IMR-90 (cell line): Measurements from ENCODE around the gene DCAF17. TPM values are rescaled to one million over a fixed set of nuclear protein-coding genes. Genes with fewer than 3 reads are reported as not detected.

Experiments
- ATAC-seq: fragments of 200-7000 bp; cut with Tn5 transposase; 2 replicates; pipeline ENCODE4 v1.9.1; 2020; ENCODE audit warnings: low read depth, mild to moderate bottlenecking, moderate library complexity
- BruUV-seq: library from RNA; stranded (reverse); fragments of 400-500 nt; replicated peaks from 2 replicates; lab custom pipeline; 2021; lab: Mats Ljungman, UMichigan
- CTCF ChIA-PET: fragments of 300-600 bp; formaldehyde crosslinking; extraction: SDS; loops from one replicate; lab custom pipeline; 2021; ENCODE audit warnings: antibody characterized with exemption; lab: Yijun Ruan, JAX
- POLR2A ChIA-PET: fragments of 300-600 bp; sonication (Branson Sonifier 250); formaldehyde crosslinking; loops from one replicate; lab custom pipeline; 2022; ENCODE audit warnings: antibody characterized with exemption; ENCODE audit not compliant: unreplicated experiment; lab: Charles Lee
- DNase-seq: peaks from one replicate; pipeline ENCODE4 v3.0.0; 2013
- H2AFZ ChIP-seq: replicated peaks from 2 replicates; pipeline ENCODE3; 2013; ENCODE audit warnings: low read length, mild to moderate bottlenecking; ENCODE audit not compliant: poor library complexity
- H2AK5ac ChIP-seq: 2 replicates; pipeline ENCODE4 v1.6.1; 2013; ENCODE audit warnings: low read depth, low read length, inconsistent platforms
- H2AK9ac ChIP-seq: replicated peaks from 2 replicates; pipeline ENCODE3; 2013; ENCODE audit warnings: mild to moderate bottlenecking, low read depth, low read length, moderate library complexity; ENCODE audit not compliant: poor library complexity
- H2BK120ac ChIP-seq: 2 replicates; pipeline ENCODE4 v1.6.1; 2013; ENCODE audit warnings: low read depth, low read length, inconsistent platforms
- H2BK15ac ChIP-seq: 3 replicates; pipeline ENCODE4 v1.6.1; 2013; ENCODE audit warnings: low read depth, low read length, inconsistent platforms
- H2BK20ac ChIP-seq: 2 replicates; pipeline ENCODE4 v1.6.1; 2013; ENCODE audit warnings: low read depth, mild to moderate bottlenecking, inconsistent platforms, low read length, moderate library complexity
- H2BK5ac ChIP-seq: 2 replicates; pipeline ENCODE4 v1.6.1; 2013; ENCODE audit warnings: mild to moderate bottlenecking, low read depth, low read length, inconsistent platforms; ENCODE audit not compliant: poor library complexity, severe bottlenecking
- H3K14ac ChIP-seq: replicated peaks from 2 replicates; pipeline ENCODE4 v1.6.1; 2013; ENCODE audit warnings: low read depth, low read length, inconsistent platforms
- H3K18ac ChIP-seq: 2 replicates; pipeline ENCODE4 v1.6.1; 2013; ENCODE audit warnings: low read depth, low read length, control low read depth
- H3K23ac ChIP-seq: 2 replicates; pipeline ENCODE4 v1.6.1; 2013; ENCODE audit warnings: low read depth, low read length, inconsistent platforms
- H3K27ac ChIP-seq: 2 replicates; pipeline ENCODE4 v1.5.1; 2013; ENCODE audit warnings: mild to moderate bottlenecking, control low read depth, low read length; ENCODE audit not compliant: insufficient read depth
- H3K27me3 ChIP-seq: 2 replicates; pipeline ENCODE4 v1.6.1; 2013; ENCODE audit warnings: low read length; ENCODE audit not compliant: control insufficient read depth, insufficient read depth
- H3K36me3 ChIP-seq: 2 replicates; pipeline ENCODE4 v1.6.1; 2013; ENCODE audit warnings: low read length, mixed read lengths; ENCODE audit not compliant: control insufficient read depth, insufficient read depth
- H3K4ac ChIP-seq: 2 replicates; pipeline ENCODE4 v1.6.1; 2013; ENCODE audit warnings: low read depth, low read length, inconsistent platforms
- H3K4me1 ChIP-seq: 2 replicates; pipeline ENCODE4 v1.6.1; 2013; ENCODE audit warnings: low read length, mixed read lengths; ENCODE audit not compliant: control insufficient read depth, insufficient read depth
- H3K4me2 ChIP-seq: 2 replicates; pipeline ENCODE4 v1.6.1; 2013; ENCODE audit warnings: low read depth, mild to moderate bottlenecking, control low read depth, low read length, moderate library complexity
- H3K4me3 ChIP-seq: 2 replicates; pipeline ENCODE4 v1.5.1; 2013; ENCODE audit warnings: low read depth, mild to moderate bottlenecking, control low read depth, low read length, moderate library complexity; ENCODE audit not compliant: insufficient read depth
- H3K56ac ChIP-seq: 2 replicates; pipeline ENCODE4 v1.6.1; 2013; ENCODE audit warnings: low read length, inconsistent platforms; ENCODE audit not compliant: insufficient read depth; ENCODE audit errors: extremely low read depth
- H3K79me1 ChIP-seq, 2 experiments: 2 replicates each; pipeline ENCODE4 v1.6.1; 2013; ENCODE audit warnings: low read length in 2 of 2, inconsistent platforms in 1 of 2, low read depth in 1 of 2
- H3K9ac ChIP-seq: 2 replicates; pipeline ENCODE4 v1.6.1; 2013; ENCODE audit warnings: low read depth, low read length, control low read depth
- H3K9me1 ChIP-seq: 2 replicates; pipeline ENCODE4 v1.6.1; 2013; ENCODE audit warnings: low read length, inconsistent platforms; ENCODE audit not compliant: insufficient read depth
- H3K9me3 ChIP-seq: 2 replicates; pipeline ENCODE4 v1.6.1; 2013; ENCODE audit warnings: low read length; ENCODE audit not compliant: control insufficient read depth, insufficient read depth
- H4K20me1 ChIP-seq: 2 replicates; pipeline ENCODE4 v1.6.1; 2013; ENCODE audit warnings: low read length, inconsistent platforms; ENCODE audit not compliant: insufficient read depth
- H4K5ac ChIP-seq: 2 replicates; pipeline ENCODE4 v1.6.1; 2013; ENCODE audit warnings: mild to moderate bottlenecking, low read depth, low read length, control low read depth
- H4K8ac ChIP-seq, 2 experiments: 2 replicates each; pipeline ENCODE4 v1.6.1; 2013; ENCODE audit warnings: low read depth in 2 of 2, low read length in 2 of 2, control low read depth in 1 of 2, inconsistent platforms in 1 of 2
- H4K91ac ChIP-seq: 2 replicates; pipeline ENCODE4 v1.6.1; 2013; ENCODE audit warnings: low read depth, low read length, inconsistent platforms; ENCODE audit not compliant: insufficient read depth
- BHLHE40 ChIP-seq: fragments of 150-350 bp; IDR thresholded peaks from 2 replicates; pipeline ENCODE4 v1.6.1; 2016; ENCODE audit warnings: mild to moderate bottlenecking, low read depth, low read length
- CEBPB ChIP-seq: IDR thresholded peaks from 2 replicates; pipeline ENCODE4 v1.6.1; 2012; ENCODE audit warnings: low read depth, low read length, improper control_type of control experiment
- CHD1 ChIP-seq: IDR thresholded peaks from 2 replicates; pipeline ENCODE4 v1.6.1; 2012; ENCODE audit warnings: low read depth, low read length, improper control_type of control experiment
- FOS ChIP-seq: fragments of 150-350 bp; IDR thresholded peaks from 2 replicates; pipeline ENCODE4 v1.6.1; 2016; ENCODE audit warnings: low read depth, low read length
- MAFK ChIP-seq: IDR thresholded peaks from 2 replicates; pipeline ENCODE4 v1.6.1; 2012; ENCODE audit warnings: low read depth, low read length, improper control_type of control experiment
- MAZ ChIP-seq: IDR thresholded peaks from 2 replicates; pipeline ENCODE4 v1.6.1; 2012; ENCODE audit warnings: low read depth, mild to moderate bottlenecking, low read length, improper control_type of control experiment, moderate library complexity, borderline replicate concordance
- MXI1 ChIP-seq: IDR thresholded peaks from 2 replicates; pipeline ENCODE4 v1.6.1; 2012; ENCODE audit warnings: low read depth, mild to moderate bottlenecking, low read length, moderate library complexity, borderline replicate concordance
- NFE2L2 ChIP-seq: fragments of 150-350 bp; IDR thresholded peaks from 2 replicates; pipeline ENCODE4 v1.6.1; 2016; ENCODE audit warnings: low read depth, mild to moderate bottlenecking, low read length
- POLR2A ChIP-seq: IDR thresholded peaks from 2 replicates; pipeline ENCODE4 v1.6.1; 2012; ENCODE audit warnings: mild to moderate bottlenecking, low read depth, low read length
- RAD21 ChIP-seq: IDR thresholded peaks from 2 replicates; pipeline ENCODE4 v1.6.1; 2012; ENCODE audit warnings: low read length, improper control_type of control experiment
- RCOR1 ChIP-seq: IDR thresholded peaks from 2 replicates; pipeline ENCODE4 v1.6.1; 2012; ENCODE audit warnings: mild to moderate bottlenecking, low read length, improper control_type of control experiment; ENCODE audit not compliant: insufficient replicate concordance
- RFX5 ChIP-seq: IDR thresholded peaks from 2 replicates; pipeline ENCODE4 v1.8.0; 2012; ENCODE audit warnings: low read depth, mild to moderate bottlenecking, low read length, moderate library complexity
- SMC3 ChIP-seq: fragments of 150-350 bp; IDR thresholded peaks from 2 replicates; pipeline ENCODE4 v1.6.1; 2016; ENCODE audit warnings: low read depth, mild to moderate bottlenecking, antibody characterized with exemption, low read length, moderate library complexity
- WGBS, 2 experiments: methylation state at CpG; one replicate each; pipeline versions ENCODE4 v1.1.5 to v1.1.7; 2013; ENCODE audit warnings: missing lambda C conversion rate in 2 of 2; ENCODE audit not compliant: insufficient read length in 1 of 2; ENCODE audit errors: extremely low coverage in 2 of 2; 5-methylcytosine and 5-hydroxymethylcytosine counted together
- dilution Hi-C: fragments of 300-500 bp; cut with HindIII; formaldehyde crosslinking; loops from one replicate; pipeline ENCODE4 v1.14.3; 2018; ENCODE audit warnings: low sequenced_read_pairs; ENCODE audit not compliant: unreplicated experiment
- in situ Hi-C: fragments of 300-500 bp; cut with MboI; formaldehyde crosslinking; loops from 3 replicates; pipeline ENCODE4 v1.14.3; 2019; ENCODE audit warnings: low sequenced_read_pairs, inconsistent platforms, mixed read lengths
- intact Hi-C: fragments of 100-400 bp; cut with micrococcal nuclease; formaldehyde crosslinking; loops from 2 replicates; pipeline ENCODE4 v1.10.0; 2022
- polyA plus RNA-seq, 3 experiments: library from polyadenylated mRNA; depleted of rRNA; stranded (reverse); fragments of >200 nt; gene quantifications; 2 replicates each; pipeline ENCODE4 v1.2.3, GENCODE V29; 2012; ENCODE audit warnings: low replicate concordance in 1 of 3
- total RNA-seq: library from RNA; depleted of rRNA; stranded (reverse); fragments of >200 nt; gene quantifications from 2 replicates; pipeline ENCODE4 v1.2.3, GENCODE V29; 2012
- TF ChIP-seq, protein P1 (sequence below): conservative IDR thresholded peaks from 2 replicates; pipeline ENCODE4 v1.5.1; 2012; ENCODE audit warnings: mild to moderate bottlenecking, low read depth, low read length, improper control_type of control experiment
- TF ChIP-seq, protein P2 (sequence below): fragments of 150-350 bp; IDR thresholded peaks from 2 replicates; pipeline ENCODE4 v1.6.1; 2016; ENCODE audit warnings: low read depth, mild to moderate bottlenecking, low read length, moderate library complexity, borderline replicate concordance
- TF ChIP-seq, protein P3 (sequence below): fragments of 150-350 bp; IDR thresholded peaks from 2 replicates; pipeline ENCODE4 v1.6.1; 2017; ENCODE audit warnings: mild to moderate bottlenecking, antibody characterized with exemption, low read length, low read depth

The DCAF17 gene
- total and polyA plus RNA-seq, 2 of the 4 experiments (the other 2 are of a cell fraction) = 6.7 to 13.1 TPM

DNA sequence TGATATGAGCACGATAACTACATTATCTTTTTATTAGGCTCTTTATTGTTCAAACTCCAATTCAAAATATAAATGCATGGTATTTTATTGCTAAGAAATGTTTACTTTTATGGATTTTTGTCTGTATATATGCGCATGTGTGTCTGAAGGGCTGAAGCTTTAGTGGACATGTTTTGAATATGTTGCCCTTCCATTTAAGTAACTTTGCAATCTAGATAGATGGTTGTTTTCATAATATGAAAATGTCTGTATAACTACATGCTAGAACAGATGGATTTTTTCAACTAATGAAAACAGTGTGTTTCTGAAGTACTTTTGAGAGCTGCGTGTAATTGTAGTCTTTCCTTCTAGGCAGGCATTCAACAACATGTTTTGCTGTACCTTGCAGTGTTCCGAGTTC, 18.7 kb downstream of the DCAF17 start:
- Histone ChIP-seq H4K5ac (no peak overlapping the region), H3K56ac (no peak overlapping the region), H2AFZ (no peak overlapping the region), H2AK9ac (no peak overlapping the region), H3K9me3 (no peaks in the 10 kb centered on the region), H2BK5ac (no peak overlapping the region), H4K91ac (no peak overlapping the region), H2AK5ac (no peak overlapping the region), H3K27me3 (no peaks in the 10 kb centered on the region), H3K18ac (no peak overlapping the region), H3K27ac (no peak overlapping the region), H3K4me1 (no peaks in the 10 kb centered on the region), H3K23ac (no peak overlapping the region), H2BK15ac (no peak overlapping the region), H2BK120ac (no peak overlapping the region), H3K79me1 (0 out of 4 replicates have a peak, but pooled peaks cover 0 to 3% of the 10 kb centered on the region in 2 experiments), H3K4ac (no peak overlapping the region), H3K9ac (no peak overlapping the region), H4K20me1 (no peaks in the 10 kb centered on the region), H4K8ac (no peak overlapping the region), H2BK20ac (no peak overlapping the region), H3K4me2 (no peak overlapping the region), H3K4me3 (no peak overlapping the region), H3K36me3 (peaks cover 8% of the 10 kb centered on the region), H3K14ac (no peak overlapping the region), H3K9me1 (no peaks in the 10 kb centered on the region)
- CTCF ChIA-PET = no interaction called here
- in situ Hi-C loops (no loop called here), intact Hi-C loops (no loop called here), dilution Hi-C loops (no loop called here)
- ATAC-seq (no peak), DNase-seq (no peak)
- POLR2A ChIA-PET = no interaction called here
- BruUV-seq = no TSS peak
- TF ChIP-seq, protein P1, sequence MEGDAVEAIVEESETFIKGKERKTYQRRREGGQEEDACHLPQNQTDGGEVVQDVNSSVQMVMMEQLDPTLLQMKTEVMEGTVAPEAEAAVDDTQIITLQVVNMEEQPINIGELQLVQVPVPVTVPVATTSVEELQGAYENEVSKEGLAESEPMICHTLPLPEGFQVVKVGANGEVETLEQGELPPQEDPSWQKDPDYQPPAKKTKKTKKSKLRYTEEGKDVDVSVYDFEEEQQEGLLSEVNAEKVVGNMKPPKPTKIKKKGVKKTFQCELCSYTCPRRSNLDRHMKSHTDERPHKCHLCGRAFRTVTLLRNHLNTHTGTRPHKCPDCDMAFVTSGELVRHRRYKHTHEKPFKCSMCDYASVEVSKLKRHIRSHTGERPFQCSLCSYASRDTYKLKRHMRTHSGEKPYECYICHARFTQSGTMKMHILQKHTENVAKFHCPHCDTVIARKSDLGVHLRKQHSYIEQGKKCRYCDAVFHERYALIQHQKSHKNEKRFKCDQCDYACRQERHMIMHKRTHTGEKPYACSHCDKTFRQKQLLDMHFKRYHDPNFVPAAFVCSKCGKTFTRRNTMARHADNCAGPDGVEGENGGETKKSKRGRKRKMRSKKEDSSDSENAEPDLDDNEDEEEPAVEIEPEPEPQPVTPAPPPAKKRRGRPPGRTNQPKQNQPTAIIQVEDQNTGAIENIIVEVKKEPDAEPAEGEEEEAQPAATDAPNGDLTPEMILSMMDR = no peak
- TF ChIP-seq SMC3 = no peak
- no peak for TF ChIP-seq RFX5
- TF ChIP-seq CHD1 = no peak
- no peak for TF ChIP-seq CEBPB
- TF ChIP-seq RAD21 = no peak
- TF ChIP-seq MAFK = no peak
- no peak for TF ChIP-seq FOS
- no peak for TF ChIP-seq NFE2L2
- no peak for TF ChIP-seq RCOR1
- TF ChIP-seq POLR2A = no peak
- TF ChIP-seq, protein P2, sequence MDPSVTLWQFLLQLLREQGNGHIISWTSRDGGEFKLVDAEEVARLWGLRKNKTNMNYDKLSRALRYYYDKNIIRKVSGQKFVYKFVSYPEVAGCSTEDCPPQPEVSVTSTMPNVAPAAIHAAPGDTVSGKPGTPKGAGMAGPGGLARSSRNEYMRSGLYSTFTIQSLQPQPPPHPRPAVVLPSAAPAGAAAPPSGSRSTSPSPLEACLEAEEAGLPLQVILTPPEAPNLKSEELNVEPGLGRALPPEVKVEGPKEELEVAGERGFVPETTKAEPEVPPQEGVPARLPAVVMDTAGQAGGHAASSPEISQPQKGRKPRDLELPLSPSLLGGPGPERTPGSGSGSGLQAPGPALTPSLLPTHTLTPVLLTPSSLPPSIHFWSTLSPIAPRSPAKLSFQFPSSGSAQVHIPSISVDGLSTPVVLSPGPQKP = no peak
- TF ChIP-seq MXI1 = no peak
- no peak for TF ChIP-seq MAZ
- TF ChIP-seq BHLHE40 = no peak
- TF ChIP-seq, protein P3, sequence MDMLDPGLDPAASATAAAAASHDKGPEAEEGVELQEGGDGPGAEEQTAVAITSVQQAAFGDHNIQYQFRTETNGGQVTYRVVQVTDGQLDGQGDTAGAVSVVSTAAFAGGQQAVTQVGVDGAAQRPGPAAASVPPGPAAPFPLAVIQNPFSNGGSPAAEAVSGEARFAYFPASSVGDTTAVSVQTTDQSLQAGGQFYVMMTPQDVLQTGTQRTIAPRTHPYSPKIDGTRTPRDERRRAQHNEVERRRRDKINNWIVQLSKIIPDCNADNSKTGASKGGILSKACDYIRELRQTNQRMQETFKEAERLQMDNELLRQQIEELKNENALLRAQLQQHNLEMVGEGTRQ = no peak
- WGBS, 2 experiments = no CpG with 5 or more reads among the region's 4 CpGs
